Keratinocyte (primary cell): Measurements from ENCODE around the gene EPHX1. TPM values are rescaled to one million over a fixed set of nuclear protein-coding genes. Genes with fewer than 3 reads are reported as not detected.

Source experiments
- DNase-seq: peaks from one replicate; pipeline ENCODE4 v3.0.0-alpha.2; 2011; ENCODE audit warnings: low read depth, missing footprints, low spot score
- FAIRE-seq: peaks from 2 replicates; lab custom pipeline; 2011; peaks lifted over from hg19 to GRCh38; lab: Jason Lieb, UNC
- H2AFZ ChIP-seq: 2 replicates; pipeline ENCODE4 v1.6.0; 2012; ENCODE audit warnings: low read length, control low read depth, inconsistent platforms; ENCODE audit not compliant: control insufficient read depth
- H3K27ac ChIP-seq: 2 replicates; pipeline ENCODE4 v1.5.1; 2011; ENCODE audit warnings: low read length; ENCODE audit not compliant: control insufficient read depth, insufficient read depth
- H3K27me3 ChIP-seq: 3 replicates; pipeline ENCODE4 v1.6.0; 2011; ENCODE audit warnings: low read length; ENCODE audit not compliant: control insufficient read depth, insufficient read depth; ENCODE audit errors: extremely low read depth
- H3K36me3 ChIP-seq, 2 experiments: 2 replicates in 1 of 2; 3 replicates in 1 of 2; pipeline ENCODE4 v1.5.1; 2011; ENCODE audit warnings: low read length in 2 of 2, mild to moderate bottlenecking in 1 of 2; ENCODE audit not compliant: control insufficient read depth in 2 of 2, insufficient read depth in 2 of 2; ENCODE audit errors: extremely low read depth in 1 of 2
- H3K4me1 ChIP-seq: 3 replicates; pipeline ENCODE4 v1.5.1; 2011; ENCODE audit warnings: low read length; ENCODE audit not compliant: control insufficient read depth, insufficient read depth; ENCODE audit errors: extremely low read depth
- H3K4me2 ChIP-seq: 3 replicates; pipeline ENCODE4 v1.6.0; 2011; ENCODE audit warnings: low read depth, low read length; ENCODE audit not compliant: control insufficient read depth, insufficient read depth; ENCODE audit errors: extremely low read depth
- H3K4me3 ChIP-seq, 3 experiments: fragments of 200-600 bp in 1 of 3; sonication (generic) in 1 of 3; 2 replicates in 2 of 3; 3 replicates in 1 of 3; pipeline ENCODE4 v1.5.1; 2011 to 2016; ENCODE audit warnings: low read length in 3 of 3, mild to moderate bottlenecking in 3 of 3, control low read depth in 2 of 3, inconsistent platforms in 1 of 3, low read depth in 1 of 3, mixed read lengths in 1 of 3, mixed run types in 1 of 3, moderate library complexity in 1 of 3; ENCODE audit not compliant: control insufficient read depth in 2 of 3, insufficient read depth in 2 of 3; ENCODE audit errors: extremely low read depth in 1 of 3
- H3K79me2 ChIP-seq: 2 replicates; pipeline ENCODE4 v1.6.0; 2012; ENCODE audit warnings: low read length; ENCODE audit not compliant: control insufficient read depth, insufficient read depth
- H3K9ac ChIP-seq: 3 replicates; pipeline ENCODE4 v1.6.0; 2011; ENCODE audit warnings: low read length; ENCODE audit not compliant: control insufficient read depth, insufficient read depth; ENCODE audit errors: extremely low read depth
- H3K9me1 ChIP-seq: 3 replicates; pipeline ENCODE4 v1.6.0; 2011; ENCODE audit warnings: low read length; ENCODE audit not compliant: control insufficient read depth, insufficient read depth; ENCODE audit errors: extremely low read depth
- H3K9me3 ChIP-seq: 2 replicates; pipeline ENCODE4 v1.5.1; 2012; ENCODE audit warnings: low read depth, low read length; ENCODE audit not compliant: control insufficient read depth
- H4K20me1 ChIP-seq: 3 replicates; pipeline ENCODE4 v1.6.0; 2011; ENCODE audit warnings: low read length; ENCODE audit not compliant: control insufficient read depth, insufficient read depth; ENCODE audit errors: extremely low read depth
- EZH2 ChIP-seq: IDR thresholded peaks from one replicate; pipeline ENCODE4 v1.6.1; 2012; ENCODE audit warnings: inconsistent platforms, mild to moderate bottlenecking, low read length, moderate library complexity
- dilution Hi-C: fragments of 300-500 bp; cut with MboI; formaldehyde crosslinking; loops from one replicate; pipeline ENCODE4 v1.7.0; 2020; ENCODE audit warnings: low sequenced_read_pairs; ENCODE audit not compliant: extremely low pct_ligation_motif_present
- polyA plus RNA-seq, 5 experiments: library from polyadenylated mRNA; depleted of rRNA in 3 of 5; stranded (reverse) in 3 of 5; stranded (forward) in 1 of 5; unstranded in 1 of 5; fragments of >200 nt; gene quantifications; 1 replicate in 1 of 5; 2 replicates in 3 of 5; 3 replicates in 1 of 5; pipeline versions ENCODE4 v1.2.1 to v1.2.3, GENCODE V29; 2011 to 2012; ENCODE audit warnings: missing spikeins in 2 of 5, low read depth in 1 of 5, low replicate concordance in 1 of 5
- TF ChIP-seq, protein P1 (sequence below), 3 experiments: IDR thresholded peaks in 1 of 3; conservative IDR thresholded peaks in 1 of 3; optimal IDR thresholded peaks in 1 of 3; 2 replicates in 2 of 3; 3 replicates in 1 of 3; pipeline versions ENCODE3 to v1.5.1; 2011; ENCODE audit warnings: low read length in 3 of 3, mild to moderate bottlenecking in 3 of 3, moderate library complexity in 2 of 3, control low read depth in 1 of 3, inconsistent platforms in 1 of 3; ENCODE audit not compliant: insufficient read depth in 2 of 3; ENCODE audit errors: extremely low read depth in 1 of 3

EPHX1 gene
- polyA plus RNA-seq, 1 donor (not counting 4 experiments of a cell fraction or from before 2014, with no cell fraction given) = 6.4 TPM

DNA sequence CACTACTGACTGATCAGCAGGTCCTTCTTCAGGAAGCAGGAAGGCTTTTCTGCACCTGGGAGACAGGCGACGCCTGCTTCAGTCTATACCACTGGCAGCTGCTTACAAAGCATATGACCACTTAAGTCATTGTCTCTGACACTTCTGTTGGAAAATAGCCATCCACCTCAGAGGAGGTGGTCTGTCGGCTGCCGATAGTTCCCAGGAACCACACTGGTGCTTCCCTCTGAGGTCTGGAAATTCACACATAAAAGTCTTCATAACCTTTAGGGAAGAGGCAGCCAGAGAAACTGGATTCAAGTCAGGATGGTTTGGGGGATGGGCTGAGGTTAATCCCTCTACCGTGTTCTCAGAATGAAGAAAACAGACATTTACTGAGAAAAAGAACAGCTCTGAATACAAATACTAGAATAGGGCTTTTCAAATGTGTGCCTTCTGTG is 47.9 kb upstream of the EPHX1 start:
- Histone ChIP-seq H3K27me3 (no peaks in the 10 kb centered on the region), H3K79me2 (no peaks in the 10 kb centered on the region), H3K27ac (no peak overlapping the region), H3K36me3 (no peaks in the 10 kb centered on the region), H3K9ac (no peak overlapping the region), H2AFZ (no peak overlapping the region), H3K4me1 (peaks cover 11% of the 10 kb centered on the region), H3K9me1 (no peaks in the 10 kb centered on the region), H3K4me3 (no peak overlapping the region), H3K4me2 (no peak overlapping the region), H3K9me3 (no peaks in the 10 kb centered on the region), H4K20me1 (no peaks in the 10 kb centered on the region)
- TF ChIP-seq EZH2 = no peak
- TF ChIP-seq, protein P1, sequence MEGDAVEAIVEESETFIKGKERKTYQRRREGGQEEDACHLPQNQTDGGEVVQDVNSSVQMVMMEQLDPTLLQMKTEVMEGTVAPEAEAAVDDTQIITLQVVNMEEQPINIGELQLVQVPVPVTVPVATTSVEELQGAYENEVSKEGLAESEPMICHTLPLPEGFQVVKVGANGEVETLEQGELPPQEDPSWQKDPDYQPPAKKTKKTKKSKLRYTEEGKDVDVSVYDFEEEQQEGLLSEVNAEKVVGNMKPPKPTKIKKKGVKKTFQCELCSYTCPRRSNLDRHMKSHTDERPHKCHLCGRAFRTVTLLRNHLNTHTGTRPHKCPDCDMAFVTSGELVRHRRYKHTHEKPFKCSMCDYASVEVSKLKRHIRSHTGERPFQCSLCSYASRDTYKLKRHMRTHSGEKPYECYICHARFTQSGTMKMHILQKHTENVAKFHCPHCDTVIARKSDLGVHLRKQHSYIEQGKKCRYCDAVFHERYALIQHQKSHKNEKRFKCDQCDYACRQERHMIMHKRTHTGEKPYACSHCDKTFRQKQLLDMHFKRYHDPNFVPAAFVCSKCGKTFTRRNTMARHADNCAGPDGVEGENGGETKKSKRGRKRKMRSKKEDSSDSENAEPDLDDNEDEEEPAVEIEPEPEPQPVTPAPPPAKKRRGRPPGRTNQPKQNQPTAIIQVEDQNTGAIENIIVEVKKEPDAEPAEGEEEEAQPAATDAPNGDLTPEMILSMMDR (optimal IDR thresholded peaks at IDR 0.05 in 1 of 3, IDR thresholded peaks at IDR 0.05 in 1 of 3, conservative IDR thresholded peaks at IDR 0.05 in 1 of 3; ENCODE audit: extremely low read depth in 1 of 3, insufficient read depth in 2 of 3, low read length in 3 of 3) = no peak
- dilution Hi-C loops = no loop called here
- no peak for DNase-seq
- no peak for FAIRE-seq

- H3K4me2 ChIP-seq = no peak overlapping the region
- no peak overlapping the region for H2AFZ ChIP-seq
- dilution Hi-C loops = no loop called here
- FAIRE-seq (no peak), DNase-seq (no peak)
- H3K4me1 ChIP-seq = peaks cover 15% of the 10 kb centered on the region
- no peaks in the 10 kb centered on the region for H3K27me3 ChIP-seq
- no peak overlapping the region for H3K9ac ChIP-seq
- H3K36me3 ChIP-seq = no peaks in the 10 kb centered on the region
- no peaks in the 10 kb centered on the region for H3K9me1 ChIP-seq
- no peak for TF ChIP-seq EZH2
- TF ChIP-seq, protein P1 (optimal IDR thresholded peaks at IDR 0.05 in 1 of 3, IDR thresholded peaks at IDR 0.05 in 1 of 3, conservative IDR thresholded peaks at IDR 0.05 in 1 of 3; ENCODE audit: extremely low read depth in 1 of 3, insufficient read depth in 2 of 3, low read length in 3 of 3) = no peak
- H4K20me1 ChIP-seq = no peaks in the 10 kb centered on the region
- no peak overlapping the region for H3K4me3 ChIP-seq
- no peaks in the 10 kb centered on the region for H3K9me3 ChIP-seq
- no peak overlapping the region for H3K27ac ChIP-seq
- no peaks in the 10 kb centered on the region for H3K79me2 ChIP-seq
Observed at GRCh38 chr1:225762444-225762843, 47.5 kb upstream of the EPHX1 start.
